Effector CD4-positive, alpha-beta T cell (primary cell): ENCODE data around the gene FAM210A.
"Not testable (repeated sequence)": the region's sequence is repeated elsewhere in the genome, so short reads cannot be mapped to it uniquely, and the experiment has no call there.

Experiments
- DNase-seq: peaks from one replicate; pipeline ENCODE4 v3.0.0-alpha.2; 2020

The FAM210A gene

GRCh38 chr18:13700153-13700552 lies 26.2 kb downstream of the FAM210A start:
- DNase-seq: no peak

- DNase-seq: no peak
Observed at GRCh38 chr18:13696961-13697360, 29.4 kb downstream of the FAM210A start.

DNA sequence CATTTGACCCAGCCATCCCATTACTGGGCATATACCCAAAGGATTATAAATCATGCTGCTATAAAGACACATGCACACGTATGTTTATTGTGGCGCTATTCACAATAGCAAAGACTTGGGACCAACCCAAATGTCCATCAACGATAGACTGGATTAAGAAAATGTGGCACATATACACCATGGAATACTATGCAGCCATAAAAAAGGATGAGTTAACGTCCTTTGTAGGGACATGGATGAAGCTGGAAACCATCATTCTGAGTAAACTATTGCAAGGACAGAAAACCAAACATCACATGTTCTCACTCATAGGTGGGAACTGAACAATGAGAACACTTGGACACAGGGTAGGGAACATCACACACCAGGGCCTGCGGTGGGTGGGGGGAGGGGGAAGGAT lies 31.0 kb downstream of the FAM210A start:
- DNase-seq: not testable (repeated sequence)

- not testable (repeated sequence) for DNase-seq
Observed at GRCh38 chr18:13690060-13690459, 36.3 kb downstream of the FAM210A start.

- DNase-seq: no peak
Observed at GRCh38 chr18:13688191-13689136, 37.9 kb downstream of the FAM210A start.

DNA sequence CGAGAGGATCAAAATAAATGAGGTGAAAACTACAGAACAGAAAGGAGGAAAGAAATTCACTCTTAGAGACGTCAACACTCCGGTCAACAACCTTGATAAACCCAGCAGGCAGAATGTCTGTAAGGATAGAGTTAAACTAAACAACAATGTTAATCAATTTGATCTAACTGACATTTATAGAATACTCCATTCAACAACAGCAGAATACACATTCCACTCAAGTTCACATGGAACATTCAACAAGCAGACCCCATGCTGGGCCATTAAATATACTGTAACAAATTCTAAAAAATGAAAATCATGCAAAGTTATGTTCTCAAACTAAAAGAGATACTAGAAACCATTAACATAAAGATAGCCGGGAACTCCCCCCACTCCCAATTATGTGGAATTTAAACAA lies 41.8 kb downstream of the FAM210A start:
- no peak for DNase-seq

- no peak for DNase-seq
Observed at GRCh38 chr18:13681701-13682100, 44.7 kb downstream of the FAM210A start.

DNA sequence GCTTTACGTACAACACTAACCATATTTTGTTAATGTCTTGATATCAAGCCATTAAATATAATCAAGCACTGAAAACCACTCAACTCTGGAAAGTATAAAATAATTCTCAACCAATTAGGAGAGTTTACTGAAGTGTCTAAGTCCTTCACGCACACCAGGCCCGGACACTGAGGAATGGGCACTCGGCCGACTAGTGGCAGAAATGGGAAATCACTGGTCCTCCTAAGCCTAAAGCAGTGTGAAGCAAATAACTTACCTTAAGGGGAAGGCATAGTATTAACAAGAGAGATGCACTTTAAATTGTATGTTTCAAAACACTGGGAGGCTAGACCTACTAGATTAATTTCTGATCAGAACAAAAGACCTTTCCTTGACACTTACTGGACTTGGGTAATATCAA lies 45.7 kb downstream of the FAM210A start:
- DNase-seq: no peak

DNA sequence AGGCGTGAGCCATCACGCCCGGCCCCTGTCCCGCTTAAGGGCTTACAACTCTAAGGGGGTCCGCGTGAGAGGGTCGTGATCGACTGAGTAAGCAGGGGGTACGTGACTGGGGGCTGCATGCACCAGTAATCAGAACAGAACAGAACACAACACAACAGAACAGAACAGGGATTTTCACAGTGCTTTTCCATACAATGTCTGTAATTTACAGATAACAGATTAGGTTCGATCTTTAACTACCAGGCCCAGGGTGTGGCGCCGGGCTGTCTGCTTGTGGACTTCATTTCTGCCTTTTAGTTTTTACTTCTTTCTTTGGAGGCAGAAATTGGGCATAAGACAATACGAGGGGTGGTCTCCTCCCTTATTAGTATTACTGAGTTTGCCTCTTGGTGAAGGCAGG lies 49.0 kb downstream of the FAM210A start:
- not testable (repeated sequence) for DNase-seq

DNA sequence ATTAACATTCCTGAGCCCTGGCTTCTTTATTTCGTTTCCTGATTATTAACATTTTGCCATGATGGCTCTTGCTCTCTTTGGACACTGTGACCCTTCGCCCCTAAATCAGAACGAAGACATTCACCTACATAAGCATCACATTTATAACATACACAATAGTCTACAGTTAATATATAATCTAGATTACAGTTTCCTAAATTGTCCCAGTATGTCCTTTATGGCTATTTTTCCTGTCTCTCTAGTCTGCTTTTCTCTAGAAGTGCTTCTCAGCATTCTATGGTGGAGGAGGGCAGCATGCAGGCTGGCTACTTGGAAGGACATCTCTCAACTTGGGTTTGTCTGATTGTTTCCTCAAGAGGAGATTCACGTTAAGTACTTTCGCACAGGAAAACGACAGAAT lies 49.9 kb downstream of the FAM210A start:
- DNase-seq: no peak

DNA sequence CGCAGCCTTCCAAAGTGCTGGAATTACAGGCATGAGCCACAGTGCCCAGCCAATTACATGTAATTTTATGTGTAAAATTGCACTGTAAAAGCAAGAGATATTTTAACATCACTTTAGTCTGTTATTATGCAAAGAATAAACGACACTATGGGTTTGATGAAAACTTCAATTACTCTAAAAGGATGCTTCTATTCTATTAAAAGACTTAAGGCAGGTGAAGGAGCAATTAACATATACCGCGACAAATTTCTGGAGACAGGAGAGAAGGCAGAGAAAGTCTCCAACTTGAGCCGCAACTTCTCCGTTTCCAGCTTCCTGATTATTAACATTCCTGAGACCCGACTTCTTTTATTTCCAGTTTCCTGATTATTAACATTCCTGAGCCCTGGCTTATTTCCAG lies 53.7 kb downstream of the FAM210A start:
- no peak for DNase-seq

DNA sequence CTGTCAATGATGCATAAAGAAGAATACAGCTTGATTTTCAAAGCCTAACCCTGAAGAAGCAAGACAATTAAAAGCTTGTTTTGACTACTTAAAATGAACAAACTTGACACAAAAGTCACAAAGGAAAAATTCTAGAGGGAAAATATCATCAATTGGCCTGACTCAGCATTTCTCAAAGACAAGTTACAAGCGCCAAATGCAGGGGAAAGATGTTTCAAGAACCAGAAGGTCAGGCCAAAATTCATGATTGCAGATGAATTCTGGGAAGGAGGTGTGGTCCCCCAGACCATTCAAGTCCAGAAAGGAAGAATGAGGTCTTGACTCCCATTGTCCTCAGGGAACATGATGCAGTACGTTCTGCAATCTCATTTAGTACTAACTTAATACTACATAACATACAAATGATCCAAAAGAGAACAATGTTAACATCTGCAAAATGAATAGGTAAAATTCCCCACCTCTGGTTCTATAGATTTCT lies 64.5 kb downstream of the FAM210A start:
- DNase-seq: no peak

DNA sequence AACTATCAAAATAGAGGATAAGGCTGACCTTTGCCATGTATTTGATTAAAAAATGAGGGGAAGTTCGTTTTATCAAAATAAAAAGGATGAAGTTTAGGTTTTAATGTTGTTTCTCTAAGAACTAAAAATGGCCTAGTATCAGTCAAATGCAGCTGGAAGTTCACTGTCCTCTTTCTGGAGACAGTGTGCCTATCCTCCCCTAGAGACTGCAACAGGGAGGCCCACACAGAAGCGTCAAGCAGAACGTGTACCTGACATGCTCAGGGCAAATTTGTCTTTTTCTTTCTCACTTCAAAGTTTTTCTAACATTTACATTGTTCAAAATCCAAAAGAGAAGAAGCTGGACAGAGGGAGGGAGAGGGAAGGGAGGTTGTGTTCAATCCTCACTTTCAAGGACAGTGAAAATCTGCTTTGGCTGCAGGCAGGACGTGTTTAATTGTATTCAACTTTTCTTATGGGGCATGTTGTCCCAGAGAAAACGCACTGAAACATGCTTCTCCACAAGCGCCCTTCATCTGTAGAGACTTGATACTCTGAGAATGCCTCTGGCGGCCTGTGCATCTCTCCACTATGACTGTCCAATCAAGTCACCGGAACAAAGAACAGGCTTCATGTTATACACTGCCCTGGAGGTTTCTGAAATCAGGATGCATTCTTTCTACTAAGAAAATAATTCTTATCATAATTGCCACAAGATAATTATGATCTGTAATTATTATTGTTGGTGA lies 65.1 kb downstream of the FAM210A start:
- DNase-seq: no peak

DNA sequence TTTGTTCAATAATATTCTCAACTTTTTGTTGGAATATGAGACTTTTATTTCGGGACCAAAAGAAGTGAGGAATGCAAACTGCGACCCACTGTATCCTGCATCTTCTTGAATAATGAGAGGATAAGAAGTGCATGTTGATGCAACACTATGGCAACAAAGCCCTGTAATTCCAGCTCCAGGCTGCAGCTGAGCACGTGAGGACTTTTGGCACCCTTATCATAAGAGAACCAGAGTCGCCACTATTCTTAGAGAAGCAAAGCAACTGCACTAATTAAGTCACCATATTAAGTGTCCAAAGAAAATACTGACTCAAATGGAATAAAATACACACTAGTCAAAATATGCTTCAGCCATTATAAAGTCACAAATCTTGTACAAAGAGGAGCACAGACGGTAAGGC lies 65.8 kb downstream of the FAM210A start:
- no peak for DNase-seq

DNA sequence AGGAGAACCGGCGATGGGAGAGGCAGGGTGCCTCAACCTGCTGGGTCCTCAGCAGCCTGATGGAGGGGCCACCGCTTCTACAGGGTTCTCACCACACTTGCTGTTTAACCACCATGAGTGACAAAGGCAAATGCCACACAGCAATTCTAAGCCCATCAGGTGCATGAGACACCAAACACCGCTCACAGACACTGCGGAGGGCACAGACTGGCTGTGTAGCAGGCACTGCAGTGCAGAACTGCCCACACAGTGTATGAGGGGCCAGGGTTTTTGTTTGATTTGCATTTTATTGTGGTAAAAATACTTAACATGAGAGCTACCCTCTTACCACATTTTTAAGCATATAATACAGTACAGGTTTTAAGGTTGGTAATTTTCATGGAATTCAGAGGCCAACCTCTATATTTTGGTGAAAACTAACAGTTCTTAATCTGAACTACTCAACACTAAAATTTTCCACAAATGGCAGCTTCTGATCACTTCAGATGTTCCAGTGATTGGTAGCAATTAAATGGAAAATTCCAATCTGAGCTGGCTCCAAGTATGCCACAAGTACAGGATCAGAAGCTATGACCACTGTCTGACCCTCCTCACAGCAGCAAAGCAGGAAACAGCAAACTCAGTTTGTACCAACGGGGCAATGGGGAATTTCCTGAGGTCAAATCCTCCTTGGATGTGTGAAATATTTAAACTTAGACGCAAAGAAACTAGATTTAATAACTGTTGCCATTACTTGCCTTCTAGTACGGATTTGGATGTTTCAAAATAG lies 67.7 kb downstream of the FAM210A start:
- DNase-seq: no peak

- DNase-seq: no peak
Observed at GRCh38 chr18:13657974-13658373, 68.4 kb downstream of the FAM210A start.

DNA sequence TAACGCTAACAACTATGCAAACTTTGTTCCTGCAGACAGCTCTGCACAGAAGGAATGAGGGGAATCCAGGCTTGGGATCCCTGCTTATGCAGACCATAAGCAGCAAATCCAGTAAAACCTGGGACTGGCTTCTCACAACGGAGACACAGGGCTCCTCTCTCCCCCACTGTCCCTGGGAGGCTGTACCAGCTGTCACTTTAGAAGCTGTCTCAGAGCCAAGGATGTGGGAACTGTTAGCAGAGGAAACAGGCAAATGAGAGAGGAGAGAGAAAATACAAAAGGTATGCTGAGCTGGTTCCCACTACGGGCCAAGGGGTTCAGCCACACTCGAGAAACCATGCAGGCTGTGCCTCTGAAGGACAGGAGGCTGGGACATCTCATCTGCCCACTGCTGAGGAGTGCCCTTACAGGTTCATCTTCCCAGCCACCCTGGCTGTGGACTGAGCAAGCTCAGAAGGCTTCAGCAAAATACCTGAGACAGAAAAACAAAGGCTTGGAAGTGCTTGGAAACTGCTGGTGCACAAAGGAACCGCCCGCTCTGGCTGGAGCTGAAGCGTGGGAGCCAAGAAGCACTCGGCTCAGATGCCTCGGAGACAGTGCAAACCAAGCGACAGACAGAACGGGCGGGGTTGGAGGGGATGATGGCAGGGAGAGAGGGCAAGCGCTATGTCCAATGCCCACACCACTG lies 72.5 kb downstream of the FAM210A start:
- no peak for DNase-seq

DNA sequence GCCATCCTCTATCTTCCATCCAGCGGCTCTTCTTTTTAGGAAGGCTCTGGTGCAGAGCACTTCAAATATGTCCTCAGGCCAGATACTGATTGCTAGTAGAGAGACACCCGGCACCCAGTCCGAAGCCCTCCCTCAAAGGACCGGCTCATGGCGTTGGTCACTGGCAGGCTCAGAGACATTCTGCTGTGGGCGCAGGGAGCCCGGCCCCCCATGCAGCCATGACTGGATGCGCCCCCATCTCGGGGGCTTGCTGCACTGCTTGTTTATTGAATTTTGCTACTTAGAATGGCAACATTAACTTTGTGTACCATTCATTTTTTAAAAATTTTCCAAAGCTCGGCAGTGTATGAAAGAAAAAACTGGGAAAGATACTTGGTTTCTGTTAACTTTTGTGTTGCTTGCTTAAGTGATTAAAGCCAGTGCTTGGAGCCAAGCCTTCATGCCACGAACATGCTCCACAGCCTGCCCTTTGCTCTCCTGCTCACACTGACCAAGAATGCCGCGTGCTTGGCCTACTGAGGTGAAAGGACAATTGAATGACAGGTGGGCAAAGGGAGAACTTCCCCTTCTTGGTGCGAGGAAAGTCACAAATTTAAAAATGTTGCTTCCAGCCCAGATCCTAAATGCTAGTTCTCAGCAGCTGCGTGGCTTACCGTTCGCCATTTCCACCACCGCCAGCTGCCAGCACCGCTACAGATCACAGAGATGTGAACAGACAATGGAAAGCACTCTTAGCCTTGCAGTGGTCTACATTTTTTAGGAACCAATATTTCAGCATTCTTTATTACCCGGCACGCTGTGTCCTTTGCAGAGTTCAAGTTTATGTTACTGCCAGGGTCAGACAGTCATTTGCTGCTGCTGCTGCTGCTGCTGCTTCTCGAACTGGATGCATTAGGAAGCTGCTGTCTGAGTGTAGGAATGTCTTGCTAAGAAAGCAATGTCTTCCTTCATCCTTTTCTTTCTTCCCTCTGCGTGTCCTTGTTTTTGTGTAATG lies 76.7 kb downstream of the FAM210A start:
- no peak for DNase-seq

DNA sequence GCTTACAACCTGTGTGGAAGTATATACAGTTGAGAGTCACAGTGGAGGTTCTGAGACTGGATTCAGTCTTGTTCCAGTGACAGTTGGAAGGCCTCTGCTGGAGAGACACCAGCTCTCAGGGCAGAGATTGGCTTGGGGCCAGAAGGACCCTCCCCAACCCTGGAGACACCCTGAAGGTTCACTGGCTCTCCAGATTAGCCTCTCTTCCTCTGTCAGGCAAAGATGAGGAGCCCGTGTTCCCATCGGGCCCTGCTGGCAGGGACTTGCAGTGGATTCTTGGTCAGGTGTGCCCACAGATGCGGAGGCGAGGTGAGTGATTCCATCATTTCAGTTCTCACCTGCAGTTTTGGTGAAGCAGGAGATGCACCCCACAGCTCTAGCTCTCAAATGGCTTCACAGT lies 78.6 kb downstream of the FAM210A start:
- no peak for DNase-seq

- no peak for DNase-seq
Observed at GRCh38 chr18:13646633-13647032, 79.7 kb downstream of the FAM210A start.

DNA sequence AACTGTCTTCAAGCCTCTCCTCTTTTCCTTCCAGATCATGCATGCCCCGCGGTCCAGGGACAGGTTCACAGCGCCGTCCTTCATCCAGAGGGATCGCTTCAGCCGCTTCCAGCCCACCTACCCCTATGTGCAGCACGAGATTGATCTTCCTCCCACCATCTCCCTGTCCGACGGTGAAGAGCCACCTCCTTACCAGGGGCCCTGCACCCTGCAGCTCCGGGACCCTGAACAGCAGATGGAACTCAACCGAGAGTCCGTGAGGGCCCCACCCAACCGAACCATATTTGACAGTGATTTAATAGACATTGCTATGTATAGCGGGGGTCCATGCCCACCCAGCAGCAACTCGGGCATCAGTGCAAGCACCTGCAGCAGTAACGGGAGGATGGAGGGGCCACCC lies 81.3 kb downstream of the FAM210A start:
- no peak for DNase-seq
